SU-DHL-6 (cell line): Measurements from ENCODE around the gene TENM4.

Experiments used
- EZH2phosphoT487 ChIP-seq: fragments of 200-600 bp; sonication (generic), shearing (Covaris generic); conservative IDR thresholded peaks from 2 replicates; pipeline ENCODE4 v1.6.1; 2018; ENCODE audit warnings: mild to moderate bottlenecking, antibody characterized with exemption, low read length, moderate library complexity, mixed read lengths
- TF ChIP-seq, protein P1 (sequence below): fragments of 200-600 bp; sonication (generic); IDR thresholded peaks from one replicate; pipeline ENCODE4 v1.5.1; 2017; ENCODE audit warnings: antibody characterized with exemption, mild to moderate bottlenecking, low read length, moderate library complexity; ENCODE audit not compliant: insufficient read depth, poor library complexity, severe bottlenecking

DNA sequence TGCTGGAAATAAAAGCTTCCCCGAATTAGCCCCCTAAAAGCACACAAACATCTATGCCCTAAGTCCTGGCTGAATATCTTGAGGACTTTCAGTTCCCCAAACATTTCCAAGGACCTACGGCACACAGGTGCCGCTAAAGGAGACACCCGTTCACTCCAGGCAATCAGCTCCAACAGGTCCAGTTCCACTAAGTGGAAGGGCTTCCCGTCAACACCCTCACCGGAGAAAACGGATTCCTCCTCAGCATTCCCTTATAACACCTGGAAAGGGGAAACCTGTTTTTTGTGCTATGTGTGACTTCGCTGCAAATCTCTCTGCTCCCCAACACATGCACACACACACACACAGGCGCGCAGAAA lies 3.9 kb downstream of the TENM4 start:
- TF ChIP-seq, protein P1, sequence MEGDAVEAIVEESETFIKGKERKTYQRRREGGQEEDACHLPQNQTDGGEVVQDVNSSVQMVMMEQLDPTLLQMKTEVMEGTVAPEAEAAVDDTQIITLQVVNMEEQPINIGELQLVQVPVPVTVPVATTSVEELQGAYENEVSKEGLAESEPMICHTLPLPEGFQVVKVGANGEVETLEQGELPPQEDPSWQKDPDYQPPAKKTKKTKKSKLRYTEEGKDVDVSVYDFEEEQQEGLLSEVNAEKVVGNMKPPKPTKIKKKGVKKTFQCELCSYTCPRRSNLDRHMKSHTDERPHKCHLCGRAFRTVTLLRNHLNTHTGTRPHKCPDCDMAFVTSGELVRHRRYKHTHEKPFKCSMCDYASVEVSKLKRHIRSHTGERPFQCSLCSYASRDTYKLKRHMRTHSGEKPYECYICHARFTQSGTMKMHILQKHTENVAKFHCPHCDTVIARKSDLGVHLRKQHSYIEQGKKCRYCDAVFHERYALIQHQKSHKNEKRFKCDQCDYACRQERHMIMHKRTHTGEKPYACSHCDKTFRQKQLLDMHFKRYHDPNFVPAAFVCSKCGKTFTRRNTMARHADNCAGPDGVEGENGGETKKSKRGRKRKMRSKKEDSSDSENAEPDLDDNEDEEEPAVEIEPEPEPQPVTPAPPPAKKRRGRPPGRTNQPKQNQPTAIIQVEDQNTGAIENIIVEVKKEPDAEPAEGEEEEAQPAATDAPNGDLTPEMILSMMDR = no peak
- no peak for TF ChIP-seq EZH2phosphoT487
